ENCODE measurements around the gene CDC5L. TPM values are rescaled to one million over a fixed set of nuclear protein-coding genes. Genes with fewer than 3 reads are reported as not detected.

CDC5L gene
- total RNA-seq, 1 donor from 2014 or later, result 17.3 TPM

DNA sequence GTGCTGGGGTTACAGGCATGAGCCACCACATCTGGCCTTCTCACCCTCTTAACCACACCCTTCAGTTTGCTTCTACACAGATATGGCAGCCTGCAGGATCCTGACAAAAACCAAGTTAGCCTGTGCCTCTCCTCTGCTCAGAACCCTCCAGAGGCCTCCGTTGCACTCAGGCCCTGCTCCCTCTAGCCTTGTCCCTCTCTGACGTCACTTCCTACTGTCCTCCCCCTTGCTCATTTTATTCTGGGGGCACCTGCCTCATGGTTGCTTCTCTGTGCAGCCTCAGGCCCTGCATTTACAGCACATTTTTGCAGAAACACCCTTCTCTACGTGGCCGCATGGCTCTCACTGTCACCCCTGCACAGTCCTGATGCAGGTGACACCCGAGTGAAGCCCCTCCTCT lies 105.6 kb downstream of the CDC5L start:
- H3K27me3 Mint-ChIP-seq (ENCODE audit: unreplicated experiment), result no peaks in the 10 kb centered on the region
- H3K9me3 Mint-ChIP-seq (ENCODE audit: unreplicated experiment), result no peaks in the 10 kb centered on the region
- DNase-seq (ENCODE audit: low spot score), result no peak
- H3K36me3 Mint-ChIP-seq (ENCODE audit: low read depth, unreplicated experiment), result no peaks in the 10 kb centered on the region
- TF ChIP-seq, protein P1, sequence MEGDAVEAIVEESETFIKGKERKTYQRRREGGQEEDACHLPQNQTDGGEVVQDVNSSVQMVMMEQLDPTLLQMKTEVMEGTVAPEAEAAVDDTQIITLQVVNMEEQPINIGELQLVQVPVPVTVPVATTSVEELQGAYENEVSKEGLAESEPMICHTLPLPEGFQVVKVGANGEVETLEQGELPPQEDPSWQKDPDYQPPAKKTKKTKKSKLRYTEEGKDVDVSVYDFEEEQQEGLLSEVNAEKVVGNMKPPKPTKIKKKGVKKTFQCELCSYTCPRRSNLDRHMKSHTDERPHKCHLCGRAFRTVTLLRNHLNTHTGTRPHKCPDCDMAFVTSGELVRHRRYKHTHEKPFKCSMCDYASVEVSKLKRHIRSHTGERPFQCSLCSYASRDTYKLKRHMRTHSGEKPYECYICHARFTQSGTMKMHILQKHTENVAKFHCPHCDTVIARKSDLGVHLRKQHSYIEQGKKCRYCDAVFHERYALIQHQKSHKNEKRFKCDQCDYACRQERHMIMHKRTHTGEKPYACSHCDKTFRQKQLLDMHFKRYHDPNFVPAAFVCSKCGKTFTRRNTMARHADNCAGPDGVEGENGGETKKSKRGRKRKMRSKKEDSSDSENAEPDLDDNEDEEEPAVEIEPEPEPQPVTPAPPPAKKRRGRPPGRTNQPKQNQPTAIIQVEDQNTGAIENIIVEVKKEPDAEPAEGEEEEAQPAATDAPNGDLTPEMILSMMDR (IDR thresholded peaks at IDR 0.05; ENCODE audit: unreplicated experiment), result no peak
- H3K4me1 Mint-ChIP-seq (ENCODE audit: unreplicated experiment), result no peaks in the 10 kb centered on the region
- H3K4me3 Mint-ChIP-seq (ENCODE audit: unreplicated experiment), result no peak overlapping the region
- no peak overlapping the region for H3K27ac Mint-ChIP-seq (ENCODE audit: unreplicated experiment)

DNA sequence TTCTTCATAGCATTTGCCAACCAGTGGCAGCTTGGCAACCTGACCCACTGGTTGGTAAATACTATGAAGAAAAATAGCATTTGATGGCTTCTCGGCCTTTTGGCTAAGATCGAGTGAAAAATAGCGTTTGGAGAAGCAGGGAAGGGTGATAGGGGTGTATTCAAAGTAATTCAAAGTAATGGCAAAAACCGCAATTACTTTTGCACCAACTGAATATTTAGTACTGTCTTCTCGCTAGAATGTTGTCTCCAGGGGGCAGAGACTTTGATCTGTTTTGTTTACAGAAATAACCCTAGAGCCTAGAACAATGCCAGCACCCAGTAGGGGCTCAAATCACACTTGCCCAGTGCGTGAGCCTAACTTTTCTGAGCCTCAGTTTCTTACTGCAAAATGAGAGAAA lies 106.1 kb downstream of the CDC5L start:
- no peaks in the 10 kb centered on the region for H3K9me3 Mint-ChIP-seq (ENCODE audit: unreplicated experiment)
- DNase-seq (ENCODE audit: low spot score), result no peak
- TF ChIP-seq, protein P1 (IDR thresholded peaks at IDR 0.05; ENCODE audit: unreplicated experiment), result no peak
- no peak overlapping the region for H3K27ac Mint-ChIP-seq (ENCODE audit: unreplicated experiment)
- H3K27me3 Mint-ChIP-seq (ENCODE audit: unreplicated experiment), result no peaks in the 10 kb centered on the region
- no peak overlapping the region for H3K4me3 Mint-ChIP-seq (ENCODE audit: unreplicated experiment)
- H3K4me1 Mint-ChIP-seq (ENCODE audit: unreplicated experiment), result no peaks in the 10 kb centered on the region
- H3K36me3 Mint-ChIP-seq (ENCODE audit: low read depth, unreplicated experiment), result no peaks in the 10 kb centered on the region

DNA sequence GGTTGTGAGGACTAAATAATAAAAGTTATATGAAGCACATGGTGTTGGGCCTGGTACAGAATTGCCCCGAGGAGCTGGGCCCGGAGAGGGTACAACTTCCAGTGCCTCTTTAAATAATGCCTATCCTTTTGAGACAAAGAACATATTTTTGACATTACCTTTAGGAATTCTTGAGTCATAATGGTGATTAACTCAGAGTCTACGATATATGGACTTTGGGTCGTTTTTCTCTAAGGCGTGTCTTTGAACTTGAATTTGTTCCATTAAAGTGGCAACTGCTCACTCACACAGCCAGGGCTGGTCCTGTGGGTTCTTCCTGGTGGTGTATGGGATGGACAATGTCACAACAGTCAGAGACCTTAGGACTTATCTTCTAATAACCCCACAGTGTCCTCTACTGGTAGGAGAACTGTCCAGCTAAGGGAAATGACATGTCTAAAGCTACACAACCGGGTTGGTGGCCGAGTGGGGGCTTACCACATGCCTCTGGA lies 106.5 kb downstream of the CDC5L start:
- no peak overlapping the region for H3K27ac Mint-ChIP-seq (ENCODE audit: unreplicated experiment)
- H3K36me3 Mint-ChIP-seq (ENCODE audit: low read depth, unreplicated experiment), result no peaks in the 10 kb centered on the region
- H3K4me3 Mint-ChIP-seq (ENCODE audit: unreplicated experiment), result no peak overlapping the region
- no peak for DNase-seq (ENCODE audit: low spot score)
- H3K27me3 Mint-ChIP-seq (ENCODE audit: unreplicated experiment), result no peaks in the 10 kb centered on the region
- no peaks in the 10 kb centered on the region for H3K9me3 Mint-ChIP-seq (ENCODE audit: unreplicated experiment)
- TF ChIP-seq, protein P1 (IDR thresholded peaks at IDR 0.05; ENCODE audit: unreplicated experiment), result no peak
- no peaks in the 10 kb centered on the region for H3K4me1 Mint-ChIP-seq (ENCODE audit: unreplicated experiment)

DNA sequence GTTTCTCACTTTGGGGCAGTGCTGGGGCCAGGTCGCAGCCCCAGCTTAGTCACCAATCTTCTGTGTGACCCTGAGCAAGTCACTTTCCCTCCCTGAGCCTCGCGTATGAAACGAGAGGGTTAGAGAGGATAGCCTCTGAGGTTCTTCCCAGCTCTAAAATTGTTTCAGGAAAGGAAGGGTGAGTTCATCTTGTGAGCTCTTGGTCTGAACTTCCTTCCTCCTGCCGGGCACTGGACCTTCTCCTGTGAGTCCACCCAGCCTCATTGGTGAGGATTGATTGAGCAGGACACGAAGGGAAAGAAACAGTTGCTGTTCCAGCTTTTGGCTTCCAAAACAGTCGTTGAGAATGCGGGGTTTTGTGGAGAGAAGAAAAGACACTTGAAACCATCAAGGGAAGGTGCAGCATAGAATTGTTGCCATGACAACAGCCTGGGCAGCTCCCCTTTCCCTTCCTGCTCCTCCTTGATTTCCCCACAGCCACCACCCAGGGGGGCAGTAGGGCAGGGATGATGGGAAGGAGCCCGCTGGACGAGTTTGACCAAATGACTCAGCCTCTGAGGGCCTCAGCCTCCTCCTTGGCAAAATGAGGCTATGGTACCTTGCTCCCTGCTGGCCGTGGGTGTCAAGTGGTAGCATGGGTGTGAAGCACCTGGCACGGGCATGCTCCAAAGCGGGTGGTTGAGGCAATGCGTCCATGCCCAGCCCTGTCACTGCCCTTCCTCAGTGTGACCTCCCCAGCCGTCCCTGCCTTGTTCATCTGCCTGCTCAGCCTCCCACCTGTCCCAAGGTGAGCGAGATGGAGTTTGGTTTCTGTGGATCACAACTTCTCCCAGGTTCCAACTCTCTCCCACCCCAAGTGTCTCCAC lies 107.8 kb downstream of the CDC5L start:
- H3K36me3 Mint-ChIP-seq (ENCODE audit: low read depth, unreplicated experiment), result no peaks in the 10 kb centered on the region
- DNase-seq (ENCODE audit: low spot score), result no peak
- TF ChIP-seq, protein P1 (IDR thresholded peaks at IDR 0.05; ENCODE audit: unreplicated experiment), result no peak
- H3K9me3 Mint-ChIP-seq (ENCODE audit: unreplicated experiment), result no peaks in the 10 kb centered on the region
- no peak overlapping the region for H3K27ac Mint-ChIP-seq (ENCODE audit: unreplicated experiment)
- no peaks in the 10 kb centered on the region for H3K4me1 Mint-ChIP-seq (ENCODE audit: unreplicated experiment)
- H3K4me3 Mint-ChIP-seq (ENCODE audit: unreplicated experiment), result no peak overlapping the region
- H3K27me3 Mint-ChIP-seq (ENCODE audit: unreplicated experiment), result peaks cover 2% of the 10 kb centered on the region
